K562 (cell line): ENCODE results near the gene FETUB. TPM values are rescaled to one million over a fixed set of nuclear protein-coding genes. Genes with fewer than 3 reads are reported as not detected.
A peak's percentile ranks its signal among the peaks of the same experiment; 100 is the strongest.

Experiments
- ATAC-seq: fragments of 200-7000 bp; cut with Tn5 transposase; 3 replicates; pipeline ENCODE4 v1.9.1; 2020; ENCODE audit warnings: moderate library complexity
- BruUV-seq: library from RNA; stranded (reverse); fragments of 400-500 nt; replicated peaks from 2 replicates; lab custom pipeline; 2021; lab: Mats Ljungman, UMichigan
- CTCF ChIA-PET: fragments of 300-600 bp; formaldehyde crosslinking; extraction: SDS; loops from one replicate; lab custom pipeline; 2021; ENCODE audit warnings: low intra/inter-chr PET ratio; lab: Yijun Ruan, JAX
- POLR2A ChIA-PET: fragments of 300-600, 350-650 bp; sonication (Branson Sonifier 250); formaldehyde crosslinking; extraction: SDS; loops from one replicate; lab custom pipeline; 2021; ENCODE audit warnings: antibody characterized with exemption, inconsistent platforms; lab: Yijun Ruan, JAX
- DNase-seq, 4 experiments: peaks; one replicate each; pipeline versions ENCODE4 v3.0.0 to v3.0.0-alpha.2; 2011 to 2018; ENCODE audit warnings: low spot score in 3 of 4, mixed read lengths in 3 of 4; ENCODE audit errors: extremely low read depth in 1 of 4
- FAIRE-seq: peaks from 2 replicates; lab custom pipeline; 2011; peaks lifted over from hg19 to GRCh38; lab: Jason Lieb, UNC
- H2AFZ ChIP-seq: 2 replicates; pipeline ENCODE4 v1.6.0; 2011; ENCODE audit warnings: low read depth, low read length, control low read depth, inconsistent platforms
- H3K27ac ChIP-seq: fragments of 200-600 bp; 3 replicates; pipeline ENCODE4 v1.8.0; 2011; ENCODE audit warnings: low read depth, mild to moderate bottlenecking, control low read depth, inconsistent platforms, low read length, moderate library complexity, mixed read lengths; ENCODE audit errors: extremely low read depth
- H3K27me3 ChIP-seq, 2 experiments: fragments of 300-600 bp in 1 of 2; 2 replicates in 1 of 2; 3 replicates in 1 of 2; pipeline versions ENCODE4 v1.6.0 to v1.8.0; 2011; ENCODE audit warnings: inconsistent platforms in 2 of 2, low read length in 2 of 2, mild to moderate bottlenecking in 1 of 2, mixed read lengths in 1 of 2, moderate library complexity in 1 of 2; ENCODE audit not compliant: control insufficient read depth in 2 of 2, insufficient read depth in 2 of 2
- H3K36me3 ChIP-seq: fragments of 300-600 bp; 3 replicates; pipeline ENCODE4 v1.8.0; 2011; ENCODE audit warnings: mild to moderate bottlenecking, low read length, inconsistent platforms; ENCODE audit not compliant: control insufficient read depth, insufficient read depth
- H3K4me1 ChIP-seq, 2 experiments: fragments of 200-600 bp in 1 of 2; replicated peaks in 1 of 2; 2 replicates in 1 of 2; 3 replicates in 1 of 2; pipeline versions ENCODE4 v1.5.1 to v1.8.0; 2011; ENCODE audit warnings: inconsistent platforms in 2 of 2, low read length in 2 of 2, mild to moderate bottlenecking in 1 of 2, mixed read lengths in 1 of 2, moderate library complexity in 1 of 2; ENCODE audit not compliant: control insufficient read depth in 2 of 2, insufficient read depth in 2 of 2
- H3K4me2 ChIP-seq: 2 replicates; pipeline ENCODE4 v1.6.1; 2011; ENCODE audit warnings: low read length, control low read depth, inconsistent platforms, mixed read lengths; ENCODE audit not compliant: insufficient read depth
- H3K4me3 ChIP-seq: fragments of 200-600 bp; sonication (generic), shearing (Covaris generic); 2 replicates; pipeline ENCODE4 v1.5.1; 2016; ENCODE audit warnings: control low read depth, inconsistent platforms
- H3K79me2 ChIP-seq: fragments of 200-600 bp; 3 replicates; pipeline ENCODE4 v1.8.0; 2011; ENCODE audit warnings: low read length, inconsistent platforms; ENCODE audit not compliant: control insufficient read depth, insufficient read depth
- H3K9ac ChIP-seq, 2 experiments: 2 replicates each; pipeline versions ENCODE4 v1.6.0 to v1.6.1; 2011; ENCODE audit warnings: low read depth in 2 of 2, low read length in 2 of 2, control low read depth in 1 of 2, inconsistent platforms in 1 of 2, mild to moderate bottlenecking in 1 of 2, mixed read lengths in 1 of 2; ENCODE audit not compliant: insufficient read depth in 1 of 2
- H3K9me1 ChIP-seq: one replicate; pipeline ENCODE4 v1.6.0; 2011; ENCODE audit warnings: inconsistent platforms, mild to moderate bottlenecking, low read length, moderate library complexity; ENCODE audit not compliant: control insufficient read depth, insufficient read depth
- H3K9me3 ChIP-seq: replicated peaks from 2 replicates; pipeline ENCODE4 v1.5.1; 2011; ENCODE audit warnings: low read depth, low read length, inconsistent platforms; ENCODE audit not compliant: control insufficient read depth, insufficient read depth
- H4K20me1 ChIP-seq: replicated peaks from 2 replicates; pipeline ENCODE4 v1.6.1; 2011; ENCODE audit warnings: low read length, inconsistent platforms, mixed read lengths; ENCODE audit not compliant: control insufficient read depth, insufficient read depth
- ARID1B ChIP-seq: fragments of 450-650 bp; IDR thresholded peaks from 2 replicates; pipeline ENCODE4 v1.6.1; 2016; ENCODE audit warnings: antibody characterized with exemption, mild to moderate bottlenecking, inconsistent platforms
- CBFA2T3 ChIP-seq: fragments of 450-650 bp; IDR thresholded peaks from 2 replicates; pipeline ENCODE4 v1.6.1; 2017
- CEBPB ChIP-seq: fragments of 450-650 bp; IDR thresholded peaks from 2 replicates; pipeline ENCODE4 v1.6.1; 2016; ENCODE audit warnings: missing genetic modification characterization, missing compliant biosample characterization
- CEBPG ChIP-seq, 3 experiments: fragments of 200-800 bp in 1 of 3; sonication (Bioruptor generic) in 1 of 3; sonication (generic) in 1 of 3; formaldehyde crosslinking in 1 of 3; IDR thresholded peaks in 2 of 3; conservative IDR thresholded peaks in 1 of 3; 2 replicates each; pipeline versions ENCODE4 v1.6.1 to v1.8.0; 2016 to 2022; ENCODE audit warnings: missing compliant biosample characterization in 2 of 3, missing genetic modification characterization in 2 of 3, mild to moderate bottlenecking in 1 of 3, missing genetic modification reagents in 1 of 3
- COPS2 ChIP-seq: fragments of 450-650 bp; conservative IDR thresholded peaks from 2 replicates; pipeline ENCODE4 v1.6.1; 2016; ENCODE audit warnings: mild to moderate bottlenecking, moderate library complexity
- CTBP1 ChIP-seq: fragments of 450-650 bp; IDR thresholded peaks from 2 replicates; pipeline ENCODE4 v1.6.1; 2016; ENCODE audit warnings: borderline replicate concordance
- EZH2 ChIP-seq: IDR thresholded peaks from 2 replicates; pipeline ENCODE4 v1.6.1; 2012; ENCODE audit warnings: low read depth, mild to moderate bottlenecking, inconsistent platforms, low read length, borderline replicate concordance
- FOSL1 ChIP-seq: fragments of 200-800 bp; sonication (Bioruptor generic); conservative IDR thresholded peaks from 2 replicates; pipeline ENCODE4 v1.6.1; 2016; ENCODE audit warnings: missing genetic modification characterization, missing compliant biosample characterization
- GABPB1 ChIP-seq: sonication (generic); formaldehyde crosslinking; IDR thresholded peaks from 2 replicates; pipeline ENCODE4 v1.8.0; 2022; ENCODE audit warnings: mild to moderate bottlenecking, missing genetic modification reagents
- NR1H2 ChIP-seq: sonication (generic); formaldehyde crosslinking; IDR thresholded peaks from 2 replicates; pipeline ENCODE4 v1.4.0; 2020; ENCODE audit warnings: mild to moderate bottlenecking, missing genetic modification reagents
- TCF3 ChIP-seq: sonication (generic); formaldehyde crosslinking; IDR thresholded peaks from 2 replicates; pipeline ENCODE4 v1.4.0; 2020; ENCODE audit warnings: mild to moderate bottlenecking, missing genetic modification reagents
- TEAD4 ChIP-seq, 2 experiments: sonication (generic) in 1 of 2; formaldehyde crosslinking in 1 of 2; IDR thresholded peaks; 2 replicates each; pipeline versions ENCODE4 v1.6.1 to v1.8.0; 2012 to 2022; ENCODE audit warnings: borderline replicate concordance in 1 of 2, inconsistent platforms in 1 of 2, low read length in 1 of 2, mild to moderate bottlenecking in 1 of 2, missing genetic modification reagents in 1 of 2
- THRAP3 ChIP-seq: fragments of 450-650 bp; IDR thresholded peaks from 2 replicates; pipeline ENCODE4 v1.6.1; 2016; ENCODE audit warnings: mild to moderate bottlenecking, inconsistent platforms, borderline replicate concordance
- WGBS: fragments of 100-300 bp; shearing (Covaris generic); methylation state at CpG from one replicate; pipeline ENCODE4 v1.1.6; 2016; ENCODE audit warnings: low coverage, mixed read lengths; ENCODE audit not compliant: insufficient coverage; ENCODE audit errors: missing lambda C conversion rate; 5-methylcytosine and 5-hydroxymethylcytosine counted together
- in situ Hi-C: fragments of 300-500 bp; cut with MboI; formaldehyde crosslinking; loops from 4 replicates; pipeline ENCODE4 v1.15.0; 2018; ENCODE audit warnings: inconsistent platforms, mixed read lengths
- intact Hi-C: fragments of 100-400 bp; cut with micrococcal nuclease; formaldehyde crosslinking; loops from 2 replicates; pipeline ENCODE4 v1.14.2; 2022
- polyA plus RNA-seq, 8 experiments: library from polyadenylated mRNA; depleted of rRNA in 4 of 8; stranded (reverse) in 5 of 8; unstranded in 3 of 8; fragments of >200 nt; fragmentation: Nextera tagmentation in 2 of 8; fragmentation: Illumina TruSeq in 1 of 8; extraction: Ambion mirVana in 2 of 8; extraction: Trizol in 1 of 8; gene quantifications; 2 replicates each; pipeline versions ENCODE4 v1.2.1 to v1.2.3, GENCODE V29; 2011 to 2014; ENCODE audit warnings: inconsistent platforms in 1 of 8, missing spikeins in 1 of 8
- total RNA-seq, 7 experiments: library from RNA; depleted of rRNA in 6 of 7; stranded (reverse); fragments of >200 nt in 6 of 7; fragmentation: Illumina TruSeq in 2 of 7; extraction: Trizol in 2 of 7; gene quantifications; 2 replicates each; pipeline versions ENCODE4 v1.2.1 to v1.2.3, GENCODE V29; 2011 to 2021; ENCODE audit warnings: low replicate concordance in 1 of 7
- TF ChIP-seq, protein P1 (sequence below): sonication (generic); IDR thresholded peaks from 2 replicates; pipeline ENCODE4 v1.6.1; 2016
- TF ChIP-seq, protein P2 (sequence below), 2 experiments: fragments of 450-650 bp in 1 of 2; sonication (generic) in 1 of 2; formaldehyde crosslinking in 1 of 2; IDR thresholded peaks in 1 of 2; conservative IDR thresholded peaks in 1 of 2; 2 replicates each; pipeline versions ENCODE4 v1.6.1 to v1.8.1; 2016 to 2023; ENCODE audit warnings: mild to moderate bottlenecking in 2 of 2, moderate library complexity in 2 of 2, inconsistent platforms in 1 of 2, missing genetic modification reagents in 1 of 2

Gene FETUB
- total and polyA plus RNA-seq, 9 of the 15 experiments (the other 6 are each of a cell fraction or from before 2014, with no cell fraction given), result not detected

DNA sequence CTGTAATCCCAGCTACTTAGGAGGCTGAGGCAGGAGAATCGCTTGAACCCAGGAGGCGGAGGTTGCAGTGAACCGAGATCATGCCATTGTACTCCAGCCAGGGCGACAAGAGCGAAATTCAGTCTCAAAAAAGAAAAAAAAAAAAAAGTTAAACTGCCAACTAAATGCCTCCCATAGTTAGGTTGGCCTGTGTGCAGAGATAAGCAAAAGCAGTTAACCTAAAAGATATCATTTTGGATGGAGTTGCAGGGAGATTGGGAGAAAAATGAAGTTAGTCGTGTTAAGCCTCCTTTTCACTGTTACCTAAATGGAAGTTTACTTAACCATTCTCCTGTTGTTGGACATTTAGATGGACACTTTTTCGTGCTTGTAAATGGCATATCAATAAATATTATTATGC lies 11.4 kb upstream of the FETUB start (continued):
- TF ChIP-seq TEAD4 (IDR thresholded peaks at IDR 0.05; ENCODE audit: low read length), result peak; percentile 38; the same call in 1 of the 2 replicates
- TF ChIP-seq TEAD4 (CRISPR knock-in tag; IDR thresholded peaks at IDR 0.05; ENCODE audit: borderline replicate concordance), result no peak
- TF ChIP-seq COPS2, result no peak
- TF ChIP-seq, all 486 proteins: peak for 12

DNA sequence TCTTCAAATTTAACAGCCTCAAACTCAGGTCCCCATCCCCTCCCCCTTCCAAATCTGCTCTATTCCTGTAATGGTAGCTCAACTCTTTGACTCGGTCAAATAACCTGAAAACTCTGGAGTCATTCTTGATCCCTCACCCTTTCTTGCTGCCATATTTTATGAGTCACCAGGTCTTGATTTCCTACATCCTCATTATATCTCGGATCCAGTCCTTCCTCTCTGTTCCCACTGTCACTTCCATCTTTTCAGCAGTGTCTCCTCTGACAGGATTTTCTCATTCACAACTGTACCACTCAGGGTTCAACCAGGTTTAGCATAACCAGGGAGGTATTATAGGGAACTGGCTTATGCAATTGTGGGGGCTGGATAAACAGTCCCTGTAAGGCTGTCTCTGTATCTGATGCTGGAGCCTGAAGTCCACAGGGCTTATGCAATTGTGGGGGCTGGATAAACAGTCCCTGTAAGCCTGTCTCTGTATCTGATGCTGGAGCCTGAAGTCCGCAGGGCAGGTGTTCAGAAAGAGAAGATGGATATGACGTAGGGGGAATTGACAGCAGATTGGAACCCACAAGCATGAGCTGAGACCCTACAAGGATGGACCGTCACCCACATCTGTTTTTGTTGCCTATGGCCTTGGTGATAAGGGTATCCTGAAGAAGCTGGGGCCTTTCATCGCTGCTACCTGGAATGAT lies 9.1 kb upstream of the FETUB start:
- no peaks in the 10 kb centered on the region for H3K9me3 ChIP-seq
- no peaks in the 10 kb centered on the region for H3K9me1 ChIP-seq
- no peaks in the 10 kb centered on the region for H3K36me3 ChIP-seq
- ChIA-PET CTCF (no interaction called here), POLR2A (interaction anchor here (0.6 to 2.6 kb wide), 4 partner anchors 21 to 153 kb away, joined by 3 to 12 read pairs (median 4); partner anchors contain the start of gene EIF4A2)
- H2AFZ ChIP-seq, result no peak overlapping the region
- no peaks in the 10 kb centered on the region for H4K20me1 ChIP-seq
- intact Hi-C loops (no loop called here), in situ Hi-C loops (no loop called here)
- peak; percentile 61 for ATAC-seq
- WGBS, result under 1% methylated on average over 6 of the region's 6 CpGs
- TF ChIP-seq, protein P1, sequence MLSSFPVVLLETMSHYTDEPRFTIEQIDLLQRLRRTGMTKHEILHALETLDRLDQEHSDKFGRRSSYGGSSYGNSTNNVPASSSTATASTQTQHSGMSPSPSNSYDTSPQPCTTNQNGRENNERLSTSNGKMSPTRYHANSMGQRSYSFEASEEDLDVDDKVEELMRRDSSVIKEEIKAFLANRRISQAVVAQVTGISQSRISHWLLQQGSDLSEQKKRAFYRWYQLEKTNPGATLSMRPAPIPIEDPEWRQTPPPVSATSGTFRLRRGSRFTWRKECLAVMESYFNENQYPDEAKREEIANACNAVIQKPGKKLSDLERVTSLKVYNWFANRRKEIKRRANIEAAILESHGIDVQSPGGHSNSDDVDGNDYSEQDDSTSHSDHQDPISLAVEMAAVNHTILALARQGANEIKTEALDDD, result peak; percentile 62; the same call in 1 of the 2 replicates
- peak; percentile 51 for TF ChIP-seq FOSL1 (tag)
- 0 out of 2 replicates have a peak, but pooled peaks have one; percentile 9 for TF ChIP-seq ARID1B
- 0 out of 2 replicates have a peak, but pooled peaks have one; percentile 12 for TF ChIP-seq CBFA2T3
- no peak; the same call in 1 of the 2 replicates for TF ChIP-seq CEBPG (CRISPR knock-in tag; IDR thresholded peaks at IDR 0.05)
- peak in 1 of 2 experiments; percentile 55; a peak in 1 of 4 replicates for TF ChIP-seq CEBPG (tag; conservative IDR thresholded peaks at IDR 0.05 in 1 of 2, IDR thresholded peaks at IDR 0.05 in 1 of 2)
- TF ChIP-seq NR1H2 (CRISPR knock-in tag), result no peak
- no peak for TF ChIP-seq EZH2
- TF ChIP-seq CEBPB, result 0 out of 2 replicates have a peak, but pooled peaks have one; percentile 19
- 0 out of 2 replicates have a peak, but pooled peaks have one; percentile 20 for TF ChIP-seq CTBP1
- no peak for TF ChIP-seq GABPB1 (CRISPR knock-in tag)
- TF ChIP-seq THRAP3, result no peak
- TF ChIP-seq TCF3 (CRISPR knock-in tag), result peak; percentile 51
- TF ChIP-seq, protein P2, sequence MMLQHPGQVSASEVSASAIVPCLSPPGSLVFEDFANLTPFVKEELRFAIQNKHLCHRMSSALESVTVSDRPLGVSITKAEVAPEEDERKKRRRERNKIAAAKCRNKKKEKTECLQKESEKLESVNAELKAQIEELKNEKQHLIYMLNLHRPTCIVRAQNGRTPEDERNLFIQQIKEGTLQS (IDR thresholded peaks at IDR 0.05), result peak; percentile 61
- TF ChIP-seq, protein P2 (CRISPR knock-in tag; conservative IDR thresholded peaks at IDR 0.05), result no peak
- H3K9ac ChIP-seq, result no peak overlapping the region
- peaks cover 0 to 19% of the 10 kb centered on the region in 2 experiments; a peak in 2 of 5 replicates for H3K27me3 ChIP-seq
- H3K4me1 ChIP-seq, result peaks cover 3 to 4% of the 10 kb centered on the region in 2 experiments; a peak in 3 of 5 replicates
- no TSS peak for BruUV-seq
- no peak overlapping the region for H3K27ac ChIP-seq
- no peak for DNase-seq
- no peaks in the 10 kb centered on the region for H3K79me2 ChIP-seq
- no peak for FAIRE-seq
- no peak overlapping the region for H3K4me2 ChIP-seq
- H3K4me3 ChIP-seq, result no peak overlapping the region
